ENCODE results near the gene CCNB1IP1. TPM values are rescaled to one million over a fixed set of nuclear protein-coding genes. Genes with fewer than 3 reads are reported as not detected.
"Not testable (repeated sequence)": the region's sequence is repeated elsewhere in the genome, so short reads cannot be mapped to it uniquely, and the experiment has no call there.

CCNB1IP1 gene
- total RNA-seq, 1 donor from 2014 or later: 60.5 TPM

GRCh38 chr14:20264361-20264760 lies 68.7 kb downstream of the CCNB1IP1 start:
- H3K36me3 Mint-ChIP-seq (ENCODE audit: low read depth); H3K27ac Mint-ChIP-seq: not testable (repeated sequence)

DNA sequence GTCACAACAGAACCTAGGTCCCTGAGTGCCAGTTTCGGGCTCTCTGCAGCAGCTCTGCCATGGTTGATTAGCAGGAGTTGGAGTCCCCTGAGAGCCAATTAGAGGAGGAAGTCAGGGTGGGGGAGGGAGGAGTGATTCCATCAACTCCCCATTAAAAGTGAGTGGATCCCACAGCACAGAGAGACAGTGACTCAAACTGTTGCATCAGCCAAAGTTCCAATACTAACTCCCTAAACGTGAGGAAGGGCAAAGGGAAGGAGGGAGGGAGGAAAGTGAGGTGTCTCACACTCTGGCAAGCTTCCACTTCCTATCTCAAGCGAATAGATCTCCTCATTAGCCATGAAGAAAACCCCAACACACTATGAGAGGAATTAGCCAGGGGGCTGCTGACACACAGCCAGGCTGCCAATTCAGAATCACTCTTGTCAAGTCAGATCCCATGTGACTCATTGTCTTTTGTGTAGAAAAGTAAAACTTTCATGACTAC lies 70.4 kb downstream of the CCNB1IP1 start:
- H3K4me1 Mint-ChIP-seq: no peaks in the 10 kb centered on the region
- intact Hi-C loops (cut with micrococcal nuclease): no loop called here
- H3K27ac Mint-ChIP-seq: no peak overlapping the region
- no peaks in the 10 kb centered on the region for H3K27me3 Mint-ChIP-seq
- no peaks in the 10 kb centered on the region for H3K36me3 Mint-ChIP-seq (ENCODE audit: low read depth)
- H3K4me3 Mint-ChIP-seq: no peak overlapping the region
- H3K9me3 Mint-ChIP-seq: no peaks in the 10 kb centered on the region
- DNase-seq: no peak

More at GRCh38 chr14:20264361-20264760, 68.7 kb downstream of the CCNB1IP1 start:
- DNase-seq; H3K27me3 Mint-ChIP-seq; H3K9me3 Mint-ChIP-seq; H3K4me3 Mint-ChIP-seq; intact Hi-C loops (cut with micrococcal nuclease); H3K4me1 Mint-ChIP-seq: not testable (repeated sequence)

Other genes starting within 250 kb of the CCNB1IP1 start
- gene OR4K17, start 222.5 kb downstream of the CCNB1IP1 start, total RNA-seq: not detected in 2 replicates
- gene OR4N5, start 194.5 kb downstream of the CCNB1IP1 start, total RNA-seq: not detected in 2 replicates
- not detected in 2 replicates for gene OR11G2, start 142.4 kb downstream of the CCNB1IP1 start, total RNA-seq
- gene OR11H6, start 109.6 kb downstream of the CCNB1IP1 start, total RNA-seq: not detected in 2 replicates
- gene OR11H7, start 104.3 kb downstream of the CCNB1IP1 start, total RNA-seq: not detected in 2 replicates
- gene OR11H4, start 94.0 kb downstream of the CCNB1IP1 start, total RNA-seq: not detected in 2 replicates
- gene TTC5, start 27.3 kb downstream of the CCNB1IP1 start, total RNA-seq: 36.2 and 39.7 TPM in 2 replicates
- gene PARP2, start 10.4 kb upstream of the CCNB1IP1 start, total RNA-seq: 32.0 and 33.1 TPM in 2 replicates
- 34.6 and 35.8 TPM in 2 replicates for gene TEP1, start 80.2 kb upstream of the CCNB1IP1 start, total RNA-seq
- gene KLHL33, start 102.9 kb upstream of the CCNB1IP1 start, total RNA-seq: 0.09 TPM in 1 of 2 replicates, not detected in the other
- 69.8 and 76.9 TPM in 2 replicates for gene OSGEP, start 121.5 kb upstream of the CCNB1IP1 start, total RNA-seq
- 239 and 242 TPM in 2 replicates for gene APEX1, start 121.9 kb upstream of the CCNB1IP1 start, total RNA-seq
- gene PIP4P1, start 128.2 kb upstream of the CCNB1IP1 start, total RNA-seq: 29.5 and 30.7 TPM in 2 replicates
- 155 and 158 TPM in 2 replicates for gene PNP, start 136.1 kb upstream of the CCNB1IP1 start, total RNA-seq
- 0.47 and 0.50 TPM in 2 replicates for gene RNASE10, start 172.3 kb upstream of the CCNB1IP1 start, total RNA-seq
- gene RNASE9, start 227.8 kb upstream of the CCNB1IP1 start, total RNA-seq: not detected in 2 replicates